K562 (cell line): ENCODE data around the gene CCL27. TPM values are rescaled to one million over a fixed set of nuclear protein-coding genes. Genes with fewer than 3 reads are reported as not detected.

Source experiments
- AFF1 ChIP-seq, 2 experiments: fragments of 450-650 bp; IDR thresholded peaks; 2 replicates each; pipeline ENCODE4 v1.6.1; 2018; ENCODE audit warnings: mild to moderate bottlenecking in 2 of 2, low read depth in 1 of 2; ENCODE audit not compliant: partially characterized antibody in 2 of 2
- CCNT2 ChIP-seq: IDR thresholded peaks from 2 replicates; pipeline ENCODE4 v1.6.1; 2011; ENCODE audit warnings: borderline replicate concordance, low read depth, mild to moderate bottlenecking, moderate library complexity, mixed read lengths, low read length; ENCODE audit not compliant: insufficient read length; ENCODE audit errors: extremely low read depth
- ELF2 ChIP-seq: fragments of 250-450 bp; sonication (Bioruptor Pico); IDR thresholded peaks from 2 replicates; pipeline ENCODE4 v1.5.0; 2021; ENCODE audit warnings: mild to moderate bottlenecking
- ETV1 ChIP-seq: fragments of 450-650 bp; conservative IDR thresholded peaks from 2 replicates; pipeline ENCODE4 v1.6.1; 2016; ENCODE audit warnings: missing genetic modification characterization, control low read depth, low read depth, missing compliant biosample characterization
- FOXA3 ChIP-seq, 2 experiments: fragments of 450-650 bp in 1 of 2; sonication (generic) in 1 of 2; formaldehyde crosslinking; IDR thresholded peaks in 1 of 2; conservative IDR thresholded peaks in 1 of 2; 2 replicates each; pipeline versions ENCODE4 v1.4.0 to v1.8.0; 2020 to 2022; ENCODE audit warnings: mild to moderate bottlenecking in 2 of 2, missing genetic modification reagents in 1 of 2
- ILK ChIP-seq: fragments of 450-650 bp; IDR thresholded peaks from 2 replicates; pipeline ENCODE4 v1.6.1; 2016; ENCODE audit warnings: missing genetic modification characterization, low read depth, mild to moderate bottlenecking, missing compliant biosample characterization, moderate library complexity, borderline replicate concordance
- KLF10 ChIP-seq: fragments of 250-450 bp; sonication (Bioruptor Pico); IDR thresholded peaks from 2 replicates; pipeline ENCODE4 v1.6.1; 2021; ENCODE audit warnings: matching md5 sums
- OTX1 ChIP-seq: fragments of 450-650 bp; formaldehyde crosslinking; IDR thresholded peaks from 2 replicates; pipeline ENCODE4 v1.4.0; 2022; ENCODE audit warnings: mild to moderate bottlenecking
- POLR3A ChIP-seq: IDR thresholded peaks from 2 replicates; pipeline ENCODE4 v1.6.1; 2011; ENCODE audit warnings: borderline replicate concordance, mild to moderate bottlenecking, moderate library complexity; ENCODE audit not compliant: insufficient read length, insufficient read depth; ENCODE audit errors: extremely low read depth
- POU5F1 ChIP-seq: fragments of 150-350 bp; IDR thresholded peaks from 2 replicates; pipeline ENCODE4 v1.6.1; 2014; ENCODE audit warnings: borderline replicate concordance, low read length, low read depth, mild to moderate bottlenecking; ENCODE audit not compliant: partially characterized antibody
- PPARD ChIP-seq: fragments of 250-450 bp; sonication (Bioruptor Pico); IDR thresholded peaks from 2 replicates; pipeline ENCODE4 v1.8.0; 2022; ENCODE audit warnings: inconsistent platforms, mild to moderate bottlenecking, moderate library complexity
- PTBP1 ChIP-seq: fragments of 200-400 bp; formaldehyde crosslinking; IDR thresholded peaks from 2 replicates; pipeline ENCODE4 v1.6.1; 2017; ENCODE audit warnings: low read depth, low read length
- RCOR1 ChIP-seq, 2 experiments: IDR thresholded peaks; 2 replicates each; pipeline ENCODE4 v1.6.1; 2012; ENCODE audit warnings: low read depth in 2 of 2, low read length in 2 of 2, borderline replicate concordance in 1 of 2, improper control_type of control experiment in 1 of 2
- SAP30 ChIP-seq: fragments of 200-600 bp; sonication (generic); IDR thresholded peaks from 2 replicates; pipeline ENCODE4 v1.6.1; 2012; ENCODE audit warnings: borderline replicate concordance, low read depth, mild to moderate bottlenecking, moderate library complexity, low read length, control low read depth, inconsistent platforms; ENCODE audit not compliant: insufficient read depth, poor library complexity, severe bottlenecking
- SIN3B ChIP-seq: fragments of 450-650 bp; IDR thresholded peaks from 2 replicates; pipeline ENCODE4 v1.6.1; 2017; ENCODE audit warnings: low read depth, mild to moderate bottlenecking, moderate library complexity
- SMARCA4 ChIP-seq: fragments of 450-650 bp; IDR thresholded peaks from 2 replicates; pipeline ENCODE4 v1.6.1; 2016
- SP2 ChIP-seq: IDR thresholded peaks from 2 replicates; pipeline ENCODE4 v1.6.1; 2011; ENCODE audit warnings: mild to moderate bottlenecking, low read depth, low read length, moderate library complexity; ENCODE audit not compliant: poor library complexity, severe bottlenecking; ENCODE audit errors: extremely low read depth
- THRA ChIP-seq: fragments of 450-650 bp; IDR thresholded peaks from 2 replicates; pipeline ENCODE4 v1.6.1; 2017; ENCODE audit warnings: mild to moderate bottlenecking, moderate library complexity
- U2AF1 ChIP-seq: fragments of 200-400 bp; formaldehyde crosslinking; optimal IDR thresholded peaks from 2 replicates; pipeline ENCODE3; 2017; ENCODE audit warnings: mild to moderate bottlenecking, low read depth, low read length, moderate library complexity
- XRCC5 ChIP-seq: fragments of 200-400 bp; formaldehyde crosslinking; IDR thresholded peaks from 2 replicates; pipeline ENCODE4 v1.6.1; 2017; ENCODE audit warnings: low read depth, mild to moderate bottlenecking, low read length
- ZNF217 ChIP-seq: sonication (generic); formaldehyde crosslinking; IDR thresholded peaks from 2 replicates; pipeline ENCODE4 v1.8.0; 2022; ENCODE audit warnings: mild to moderate bottlenecking, missing genetic modification reagents
- ZNF766 ChIP-seq: fragments of 200-800 bp; sonication (Bioruptor generic); conservative IDR thresholded peaks from 2 replicates; pipeline ENCODE4 v1.6.1; 2016; ENCODE audit warnings: missing genetic modification characterization, missing compliant biosample characterization
- polyA plus RNA-seq, 8 experiments: library from polyadenylated mRNA; depleted of rRNA in 4 of 8; stranded (reverse) in 5 of 8; unstranded in 3 of 8; fragments of >200 nt; fragmentation: Nextera tagmentation in 2 of 8; fragmentation: Illumina TruSeq in 1 of 8; extraction: Ambion mirVana in 2 of 8; extraction: Trizol in 1 of 8; gene quantifications; 2 replicates each; pipeline versions ENCODE4 v1.2.1 to v1.2.3, GENCODE V29; 2011 to 2014; ENCODE audit warnings: inconsistent platforms in 1 of 8, missing spikeins in 1 of 8
- total RNA-seq, 7 experiments: library from RNA; depleted of rRNA in 6 of 7; stranded (reverse); fragments of >200 nt in 6 of 7; fragmentation: Illumina TruSeq in 2 of 7; extraction: Trizol in 2 of 7; gene quantifications; 2 replicates each; pipeline versions ENCODE4 v1.2.1 to v1.2.3, GENCODE V29; 2011 to 2021; ENCODE audit warnings: low replicate concordance in 1 of 7

Gene CCL27
- total and polyA plus RNA-seq, 9 of the 15 experiments (the other 6 are each of a cell fraction or from before 2014, with no cell fraction given): 0.10 to 0.53 (median 0.27) TPM; not detected in 5

- TF ChIP-seq THRA (no peak), CCNT2 (no peak), ZNF217 (CRISPR knock-in tag) (no peak), PPARD (CRISPR knock-in tag) (no peak), POLR3A (no peak), ELF2 (CRISPR knock-in tag) (no peak), SP2 (no peak), RCOR1 (IDR thresholded peaks at IDR 0.05; ENCODE audit: borderline replicate concordance in 1 of 2, low read depth in 2 of 2, low read length in 2 of 2) (no peak), AFF1 (IDR thresholded peaks at IDR 0.05; ENCODE audit: low read depth in 1 of 2, partially characterized antibody in 2 of 2) (no peak), PTBP1 (no peak), ILK (tag) (no peak), KLF10 (CRISPR knock-in tag) (no peak), SIN3B (no peak), SMARCA4 (no peak), ZNF766 (CRISPR knock-in tag) (no peak), OTX1 (CRISPR knock-in tag) (no peak), POU5F1 (no peak), SAP30 (peak; percentile 67), FOXA3 (CRISPR knock-in tag; conservative IDR thresholded peaks at IDR 0.05 in 1 of 2, IDR thresholded peaks at IDR 0.05 in 1 of 2) (0 out of 4 replicates have a peak, but pooled peaks of 1 of the 2 experiments have one; percentile 13), XRCC5 (no peak), ETV1 (tag) (peak; percentile 46; the same call in 1 of the 2 replicates), U2AF1 (no peak)
Observed at GRCh38 chr9:34646211-34647083, 16.0 kb downstream of the CCL27 start, which contains the start of gene GALT (continued).
